Measurements from ENCODE around the gene FEN1.

DNA sequence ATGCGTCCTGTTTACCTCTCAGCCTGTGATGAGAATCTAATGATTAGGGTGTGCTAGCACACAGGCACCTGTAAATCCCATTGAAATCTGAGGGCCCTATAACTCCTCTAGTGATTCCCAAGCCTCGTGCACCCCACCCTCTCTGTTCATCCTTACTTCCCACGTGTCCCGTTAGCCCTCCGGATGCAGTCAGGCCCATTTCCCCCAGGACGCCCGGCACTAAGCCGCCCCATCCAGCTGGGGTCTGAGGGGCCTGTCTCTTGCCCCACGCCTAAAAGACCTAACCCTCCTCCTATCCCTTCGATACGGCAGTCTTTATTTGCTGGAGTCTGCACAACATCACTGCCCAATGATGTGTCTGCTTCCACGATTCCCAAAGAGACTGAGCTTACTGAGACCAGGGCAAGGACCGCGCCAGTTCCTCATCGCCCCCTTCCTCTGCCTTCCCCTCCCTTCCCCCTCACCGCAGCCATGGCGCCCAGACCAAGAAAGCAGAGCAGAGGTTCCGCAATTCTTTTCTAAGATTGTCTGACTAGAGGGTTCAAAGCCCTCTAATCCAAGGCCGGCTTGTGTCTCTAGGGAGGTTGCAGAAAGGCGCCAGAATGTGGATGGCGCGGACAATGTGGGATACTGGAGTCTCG lies 34.3 kb downstream of the FEN1 start:
- TF ChIP-seq POLR2AphosphoS5 (IDR thresholded peaks at IDR 0.05; ENCODE audit: low read depth, low read length) (peak; percentile 49; the same call in 1 of the 2 replicates), POLR2A (IDR thresholded peaks at IDR 0.05; ENCODE audit: low read depth, low read length) (no peak; the same call in 1 of the 2 replicates)
